IMR-90 (cell line): ENCODE data around the gene LDB2. TPM values are rescaled to one million over a fixed set of nuclear protein-coding genes. Genes with fewer than 3 reads are reported as not detected.

Source experiments
- ATAC-seq: fragments of 200-7000 bp; cut with Tn5 transposase; 2 replicates; pipeline ENCODE4 v1.9.1; 2020; ENCODE audit warnings: low read depth, mild to moderate bottlenecking, moderate library complexity
- BruUV-seq: library from RNA; stranded (reverse); fragments of 400-500 nt; replicated peaks from 2 replicates; lab custom pipeline; 2021; lab: Mats Ljungman, UMichigan
- CTCF ChIA-PET: fragments of 300-600 bp; formaldehyde crosslinking; extraction: SDS; loops from one replicate; lab custom pipeline; 2021; ENCODE audit warnings: antibody characterized with exemption; lab: Yijun Ruan, JAX
- POLR2A ChIA-PET: fragments of 300-600 bp; sonication (Branson Sonifier 250); formaldehyde crosslinking; loops from one replicate; lab custom pipeline; 2022; ENCODE audit warnings: antibody characterized with exemption; ENCODE audit not compliant: unreplicated experiment; lab: Charles Lee
- DNase-seq: peaks from one replicate; pipeline ENCODE4 v3.0.0; 2013
- H2AFZ ChIP-seq: replicated peaks from 2 replicates; pipeline ENCODE3; 2013; ENCODE audit warnings: low read length, mild to moderate bottlenecking; ENCODE audit not compliant: poor library complexity
- H2AK5ac ChIP-seq: 2 replicates; pipeline ENCODE4 v1.6.1; 2013; ENCODE audit warnings: low read depth, low read length, inconsistent platforms
- H2AK9ac ChIP-seq: replicated peaks from 2 replicates; pipeline ENCODE3; 2013; ENCODE audit warnings: mild to moderate bottlenecking, low read depth, low read length, moderate library complexity; ENCODE audit not compliant: poor library complexity
- H2BK120ac ChIP-seq: 2 replicates; pipeline ENCODE4 v1.6.1; 2013; ENCODE audit warnings: low read depth, low read length, inconsistent platforms
- H2BK15ac ChIP-seq: 3 replicates; pipeline ENCODE4 v1.6.1; 2013; ENCODE audit warnings: low read depth, low read length, inconsistent platforms
- H2BK20ac ChIP-seq: 2 replicates; pipeline ENCODE4 v1.6.1; 2013; ENCODE audit warnings: low read depth, mild to moderate bottlenecking, inconsistent platforms, low read length, moderate library complexity
- H2BK5ac ChIP-seq: 2 replicates; pipeline ENCODE4 v1.6.1; 2013; ENCODE audit warnings: mild to moderate bottlenecking, low read depth, low read length, inconsistent platforms; ENCODE audit not compliant: poor library complexity, severe bottlenecking
- H3K14ac ChIP-seq: replicated peaks from 2 replicates; pipeline ENCODE4 v1.6.1; 2013; ENCODE audit warnings: low read depth, low read length, inconsistent platforms
- H3K18ac ChIP-seq: 2 replicates; pipeline ENCODE4 v1.6.1; 2013; ENCODE audit warnings: low read depth, low read length, control low read depth
- H3K23ac ChIP-seq: 2 replicates; pipeline ENCODE4 v1.6.1; 2013; ENCODE audit warnings: low read depth, low read length, inconsistent platforms
- H3K27ac ChIP-seq: 2 replicates; pipeline ENCODE4 v1.5.1; 2013; ENCODE audit warnings: mild to moderate bottlenecking, control low read depth, low read length; ENCODE audit not compliant: insufficient read depth
- H3K27me3 ChIP-seq: 2 replicates; pipeline ENCODE4 v1.6.1; 2013; ENCODE audit warnings: low read length; ENCODE audit not compliant: control insufficient read depth, insufficient read depth
- H3K36me3 ChIP-seq: 2 replicates; pipeline ENCODE4 v1.6.1; 2013; ENCODE audit warnings: low read length, mixed read lengths; ENCODE audit not compliant: control insufficient read depth, insufficient read depth
- H3K4ac ChIP-seq: 2 replicates; pipeline ENCODE4 v1.6.1; 2013; ENCODE audit warnings: low read depth, low read length, inconsistent platforms
- H3K4me1 ChIP-seq: 2 replicates; pipeline ENCODE4 v1.6.1; 2013; ENCODE audit warnings: low read length, mixed read lengths; ENCODE audit not compliant: control insufficient read depth, insufficient read depth
- H3K4me2 ChIP-seq: 2 replicates; pipeline ENCODE4 v1.6.1; 2013; ENCODE audit warnings: low read depth, mild to moderate bottlenecking, control low read depth, low read length, moderate library complexity
- H3K4me3 ChIP-seq: 2 replicates; pipeline ENCODE4 v1.5.1; 2013; ENCODE audit warnings: low read depth, mild to moderate bottlenecking, control low read depth, low read length, moderate library complexity; ENCODE audit not compliant: insufficient read depth
- H3K56ac ChIP-seq: 2 replicates; pipeline ENCODE4 v1.6.1; 2013; ENCODE audit warnings: low read length, inconsistent platforms; ENCODE audit not compliant: insufficient read depth; ENCODE audit errors: extremely low read depth
- H3K79me1 ChIP-seq, 2 experiments: 2 replicates each; pipeline ENCODE4 v1.6.1; 2013; ENCODE audit warnings: low read length in 2 of 2, inconsistent platforms in 1 of 2, low read depth in 1 of 2
- H3K9ac ChIP-seq: 2 replicates; pipeline ENCODE4 v1.6.1; 2013; ENCODE audit warnings: low read depth, low read length, control low read depth
- H3K9me1 ChIP-seq: 2 replicates; pipeline ENCODE4 v1.6.1; 2013; ENCODE audit warnings: low read length, inconsistent platforms; ENCODE audit not compliant: insufficient read depth
- H3K9me3 ChIP-seq: 2 replicates; pipeline ENCODE4 v1.6.1; 2013; ENCODE audit warnings: low read length; ENCODE audit not compliant: control insufficient read depth, insufficient read depth
- H4K20me1 ChIP-seq: 2 replicates; pipeline ENCODE4 v1.6.1; 2013; ENCODE audit warnings: low read length, inconsistent platforms; ENCODE audit not compliant: insufficient read depth
- H4K5ac ChIP-seq: 2 replicates; pipeline ENCODE4 v1.6.1; 2013; ENCODE audit warnings: mild to moderate bottlenecking, low read depth, low read length, control low read depth
- H4K8ac ChIP-seq, 2 experiments: 2 replicates each; pipeline ENCODE4 v1.6.1; 2013; ENCODE audit warnings: low read depth in 2 of 2, low read length in 2 of 2, control low read depth in 1 of 2, inconsistent platforms in 1 of 2
- H4K91ac ChIP-seq: 2 replicates; pipeline ENCODE4 v1.6.1; 2013; ENCODE audit warnings: low read depth, low read length, inconsistent platforms; ENCODE audit not compliant: insufficient read depth
- BHLHE40 ChIP-seq: fragments of 150-350 bp; IDR thresholded peaks from 2 replicates; pipeline ENCODE4 v1.6.1; 2016; ENCODE audit warnings: mild to moderate bottlenecking, low read depth, low read length
- CEBPB ChIP-seq: IDR thresholded peaks from 2 replicates; pipeline ENCODE4 v1.6.1; 2012; ENCODE audit warnings: low read depth, low read length, improper control_type of control experiment
- CHD1 ChIP-seq: IDR thresholded peaks from 2 replicates; pipeline ENCODE4 v1.6.1; 2012; ENCODE audit warnings: low read depth, low read length, improper control_type of control experiment
- FOS ChIP-seq: fragments of 150-350 bp; IDR thresholded peaks from 2 replicates; pipeline ENCODE4 v1.6.1; 2016; ENCODE audit warnings: low read depth, low read length
- MAFK ChIP-seq: IDR thresholded peaks from 2 replicates; pipeline ENCODE4 v1.6.1; 2012; ENCODE audit warnings: low read depth, low read length, improper control_type of control experiment
- MAZ ChIP-seq: IDR thresholded peaks from 2 replicates; pipeline ENCODE4 v1.6.1; 2012; ENCODE audit warnings: low read depth, mild to moderate bottlenecking, low read length, improper control_type of control experiment, moderate library complexity, borderline replicate concordance
- MXI1 ChIP-seq: IDR thresholded peaks from 2 replicates; pipeline ENCODE4 v1.6.1; 2012; ENCODE audit warnings: low read depth, mild to moderate bottlenecking, low read length, moderate library complexity, borderline replicate concordance
- NFE2L2 ChIP-seq: fragments of 150-350 bp; IDR thresholded peaks from 2 replicates; pipeline ENCODE4 v1.6.1; 2016; ENCODE audit warnings: low read depth, mild to moderate bottlenecking, low read length
- POLR2A ChIP-seq: IDR thresholded peaks from 2 replicates; pipeline ENCODE4 v1.6.1; 2012; ENCODE audit warnings: mild to moderate bottlenecking, low read depth, low read length
- RAD21 ChIP-seq: IDR thresholded peaks from 2 replicates; pipeline ENCODE4 v1.6.1; 2012; ENCODE audit warnings: low read length, improper control_type of control experiment
- RCOR1 ChIP-seq: IDR thresholded peaks from 2 replicates; pipeline ENCODE4 v1.6.1; 2012; ENCODE audit warnings: mild to moderate bottlenecking, low read length, improper control_type of control experiment; ENCODE audit not compliant: insufficient replicate concordance
- RFX5 ChIP-seq: IDR thresholded peaks from 2 replicates; pipeline ENCODE4 v1.8.0; 2012; ENCODE audit warnings: low read depth, mild to moderate bottlenecking, low read length, moderate library complexity
- SMC3 ChIP-seq: fragments of 150-350 bp; IDR thresholded peaks from 2 replicates; pipeline ENCODE4 v1.6.1; 2016; ENCODE audit warnings: low read depth, mild to moderate bottlenecking, antibody characterized with exemption, low read length, moderate library complexity
- WGBS, 2 experiments: methylation state at CpG; one replicate each; pipeline versions ENCODE4 v1.1.5 to v1.1.7; 2013; ENCODE audit warnings: missing lambda C conversion rate in 2 of 2; ENCODE audit not compliant: insufficient read length in 1 of 2; ENCODE audit errors: extremely low coverage in 2 of 2; 5-methylcytosine and 5-hydroxymethylcytosine counted together
- dilution Hi-C: fragments of 300-500 bp; cut with HindIII; formaldehyde crosslinking; loops from one replicate; pipeline ENCODE4 v1.14.3; 2018; ENCODE audit warnings: low sequenced_read_pairs; ENCODE audit not compliant: unreplicated experiment
- in situ Hi-C: fragments of 300-500 bp; cut with MboI; formaldehyde crosslinking; loops from 3 replicates; pipeline ENCODE4 v1.14.3; 2019; ENCODE audit warnings: low sequenced_read_pairs, inconsistent platforms, mixed read lengths
- intact Hi-C: fragments of 100-400 bp; cut with micrococcal nuclease; formaldehyde crosslinking; loops from 2 replicates; pipeline ENCODE4 v1.10.0; 2022
- polyA plus RNA-seq, 3 experiments: library from polyadenylated mRNA; depleted of rRNA; stranded (reverse); fragments of >200 nt; gene quantifications; 2 replicates each; pipeline ENCODE4 v1.2.3, GENCODE V29; 2012; ENCODE audit warnings: low replicate concordance in 1 of 3
- total RNA-seq: library from RNA; depleted of rRNA; stranded (reverse); fragments of >200 nt; gene quantifications from 2 replicates; pipeline ENCODE4 v1.2.3, GENCODE V29; 2012
- TF ChIP-seq, protein P1 (sequence below): conservative IDR thresholded peaks from 2 replicates; pipeline ENCODE4 v1.5.1; 2012; ENCODE audit warnings: mild to moderate bottlenecking, low read depth, low read length, improper control_type of control experiment
- TF ChIP-seq, protein P2 (sequence below): fragments of 150-350 bp; IDR thresholded peaks from 2 replicates; pipeline ENCODE4 v1.6.1; 2016; ENCODE audit warnings: low read depth, mild to moderate bottlenecking, low read length, moderate library complexity, borderline replicate concordance
- TF ChIP-seq, protein P3 (sequence below): fragments of 150-350 bp; IDR thresholded peaks from 2 replicates; pipeline ENCODE4 v1.6.1; 2017; ENCODE audit warnings: mild to moderate bottlenecking, antibody characterized with exemption, low read length, low read depth

The LDB2 gene
- total and polyA plus RNA-seq, 2 of the 4 experiments (the other 2 are of a cell fraction): 67.9 to 116 TPM

DNA sequence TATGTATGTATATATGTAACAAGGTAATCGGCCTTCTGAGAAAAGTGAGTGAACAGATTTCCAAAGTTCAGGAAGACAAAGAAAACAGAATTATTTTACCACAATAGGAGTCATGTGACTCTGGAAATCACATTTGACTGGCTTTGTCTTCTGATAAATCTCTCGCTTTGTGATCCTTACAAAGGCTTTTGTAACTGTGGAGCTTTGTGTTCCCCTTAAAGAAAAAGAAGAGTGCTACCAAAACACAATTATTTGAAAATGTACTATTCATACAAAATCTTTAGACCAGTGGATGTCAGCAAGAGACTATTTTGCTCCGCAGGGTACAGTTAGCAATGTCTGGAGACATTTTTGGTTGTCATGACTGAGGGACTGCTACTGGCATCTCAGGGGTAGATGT is 238.8 kb downstream of the LDB2 start:
- H4K20me1 ChIP-seq: no peaks in the 10 kb centered on the region
- dilution Hi-C loops: no loop called here

More for the DNA sequence above, 238.8 kb downstream of the LDB2 start:
- no peaks in the 10 kb centered on the region for H3K36me3 ChIP-seq
- CTCF ChIA-PET: no interaction called here
- ATAC-seq (no peak), DNase-seq (no peak)
- H3K27ac ChIP-seq: no peak overlapping the region
- H3K14ac ChIP-seq: no peak overlapping the region
- H3K9me1 ChIP-seq: no peaks in the 10 kb centered on the region
- H4K91ac ChIP-seq: no peak overlapping the region
- intact Hi-C loops: no loop called here
- no peak overlapping the region for H2BK20ac ChIP-seq
- H3K18ac ChIP-seq: no peak overlapping the region
- in situ Hi-C loops: no loop called here
- no peaks in the 10 kb centered on the region for H3K9me3 ChIP-seq
- no peak overlapping the region for H3K9ac ChIP-seq
- no peak overlapping the region for H3K4me3 ChIP-seq
- no peak overlapping the region for H2BK120ac ChIP-seq
- H3K79me1 ChIP-seq: no peaks in the 10 kb centered on the region; a peak in 1 of 4 replicates
- no peak overlapping the region for H2BK5ac ChIP-seq
- no CpG with 5 or more reads among the region's 3 CpGs for WGBS, 2 experiments
- no peak overlapping the region for H2BK15ac ChIP-seq
- H3K27me3 ChIP-seq: no peaks in the 10 kb centered on the region
- H4K8ac ChIP-seq: no peak overlapping the region
- no peak overlapping the region for H2AK5ac ChIP-seq
- H4K5ac ChIP-seq: no peak overlapping the region
- POLR2A ChIA-PET: no interaction called here
- no peaks in the 10 kb centered on the region; the same call in 1 of the 2 replicates for H3K4me1 ChIP-seq
- no peak for TF ChIP-seq RFX5
- no peak for TF ChIP-seq CHD1
- TF ChIP-seq MXI1: no peak
- TF ChIP-seq RAD21: no peak
- no peak for TF ChIP-seq NFE2L2
- TF ChIP-seq POLR2A: no peak
- TF ChIP-seq, protein P1, sequence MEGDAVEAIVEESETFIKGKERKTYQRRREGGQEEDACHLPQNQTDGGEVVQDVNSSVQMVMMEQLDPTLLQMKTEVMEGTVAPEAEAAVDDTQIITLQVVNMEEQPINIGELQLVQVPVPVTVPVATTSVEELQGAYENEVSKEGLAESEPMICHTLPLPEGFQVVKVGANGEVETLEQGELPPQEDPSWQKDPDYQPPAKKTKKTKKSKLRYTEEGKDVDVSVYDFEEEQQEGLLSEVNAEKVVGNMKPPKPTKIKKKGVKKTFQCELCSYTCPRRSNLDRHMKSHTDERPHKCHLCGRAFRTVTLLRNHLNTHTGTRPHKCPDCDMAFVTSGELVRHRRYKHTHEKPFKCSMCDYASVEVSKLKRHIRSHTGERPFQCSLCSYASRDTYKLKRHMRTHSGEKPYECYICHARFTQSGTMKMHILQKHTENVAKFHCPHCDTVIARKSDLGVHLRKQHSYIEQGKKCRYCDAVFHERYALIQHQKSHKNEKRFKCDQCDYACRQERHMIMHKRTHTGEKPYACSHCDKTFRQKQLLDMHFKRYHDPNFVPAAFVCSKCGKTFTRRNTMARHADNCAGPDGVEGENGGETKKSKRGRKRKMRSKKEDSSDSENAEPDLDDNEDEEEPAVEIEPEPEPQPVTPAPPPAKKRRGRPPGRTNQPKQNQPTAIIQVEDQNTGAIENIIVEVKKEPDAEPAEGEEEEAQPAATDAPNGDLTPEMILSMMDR: no peak
- TF ChIP-seq BHLHE40: no peak
- TF ChIP-seq RCOR1: no peak
- no peak for TF ChIP-seq SMC3
- TF ChIP-seq FOS: no peak
- TF ChIP-seq, protein P2, sequence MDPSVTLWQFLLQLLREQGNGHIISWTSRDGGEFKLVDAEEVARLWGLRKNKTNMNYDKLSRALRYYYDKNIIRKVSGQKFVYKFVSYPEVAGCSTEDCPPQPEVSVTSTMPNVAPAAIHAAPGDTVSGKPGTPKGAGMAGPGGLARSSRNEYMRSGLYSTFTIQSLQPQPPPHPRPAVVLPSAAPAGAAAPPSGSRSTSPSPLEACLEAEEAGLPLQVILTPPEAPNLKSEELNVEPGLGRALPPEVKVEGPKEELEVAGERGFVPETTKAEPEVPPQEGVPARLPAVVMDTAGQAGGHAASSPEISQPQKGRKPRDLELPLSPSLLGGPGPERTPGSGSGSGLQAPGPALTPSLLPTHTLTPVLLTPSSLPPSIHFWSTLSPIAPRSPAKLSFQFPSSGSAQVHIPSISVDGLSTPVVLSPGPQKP: no peak
- no peak for TF ChIP-seq MAZ
- no peak for TF ChIP-seq CEBPB
- TF ChIP-seq, protein P3, sequence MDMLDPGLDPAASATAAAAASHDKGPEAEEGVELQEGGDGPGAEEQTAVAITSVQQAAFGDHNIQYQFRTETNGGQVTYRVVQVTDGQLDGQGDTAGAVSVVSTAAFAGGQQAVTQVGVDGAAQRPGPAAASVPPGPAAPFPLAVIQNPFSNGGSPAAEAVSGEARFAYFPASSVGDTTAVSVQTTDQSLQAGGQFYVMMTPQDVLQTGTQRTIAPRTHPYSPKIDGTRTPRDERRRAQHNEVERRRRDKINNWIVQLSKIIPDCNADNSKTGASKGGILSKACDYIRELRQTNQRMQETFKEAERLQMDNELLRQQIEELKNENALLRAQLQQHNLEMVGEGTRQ: no peak
- no peak for TF ChIP-seq MAFK
- BruUV-seq: no TSS peak
- no peak overlapping the region for H3K4me2 ChIP-seq
- no peak overlapping the region for H2AK9ac ChIP-seq
- no peak overlapping the region for H3K4ac ChIP-seq
- no peak overlapping the region for H3K56ac ChIP-seq
- no peak overlapping the region for H3K23ac ChIP-seq
- H2AFZ ChIP-seq: no peak overlapping the region
